HG03558 (cell line): Measurements from ENCODE around the gene MS4A3.
"Not testable (repeated sequence)": the region's sequence is repeated elsewhere in the genome, so short reads cannot be mapped to it uniquely, and the experiment has no call there.

Source experiments
- ATAC-seq: cut with Tn5 transposase; IDR thresholded peaks from one replicate; pipeline ENCODE4 v1.9.1; 2021; ENCODE audit warnings: moderate number of reproducible peaks; ENCODE audit not compliant: unreplicated experiment; ENCODE audit errors: extremely low read depth

Gene MS4A3, protein sequence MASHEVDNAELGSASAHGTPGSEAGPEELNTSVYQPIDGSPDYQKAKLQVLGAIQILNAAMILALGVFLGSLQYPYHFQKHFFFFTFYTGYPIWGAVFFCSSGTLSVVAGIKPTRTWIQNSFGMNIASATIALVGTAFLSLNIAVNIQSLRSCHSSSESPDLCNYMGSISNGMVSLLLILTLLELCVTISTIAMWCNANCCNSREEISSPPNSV

DNA sequence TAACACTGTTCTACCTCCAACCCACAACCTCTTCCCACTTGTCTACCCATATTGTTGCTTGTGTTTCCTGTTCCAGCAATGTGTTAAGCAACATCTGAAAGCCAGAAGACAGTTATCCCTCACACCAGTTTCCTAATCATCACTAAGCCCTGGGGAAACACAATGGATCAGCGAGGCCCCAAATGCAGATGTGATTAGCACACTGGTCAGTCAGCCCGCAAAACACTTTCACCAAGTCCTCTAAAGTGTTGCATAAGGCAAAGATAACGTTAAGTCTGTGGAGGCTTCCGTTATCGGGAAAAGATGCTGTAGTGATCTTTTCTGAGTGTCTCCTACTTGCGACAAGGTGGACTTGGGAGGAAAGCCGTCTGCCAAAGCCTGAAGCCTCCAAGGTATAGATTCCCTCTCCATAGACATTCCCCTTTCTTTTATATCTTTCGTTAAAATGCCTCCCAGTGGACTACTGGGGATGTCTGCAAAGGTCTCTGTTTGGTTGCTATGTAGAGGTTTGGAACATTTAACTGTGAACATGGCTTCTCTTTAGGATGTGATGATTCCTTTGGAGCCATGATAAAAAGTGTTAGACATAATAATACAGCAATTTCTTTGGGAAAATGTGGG is at the start of gene MS4A3:
Gene MS4A3 (plus strand): TSS at position 317 of the 621 bp plus-strand sequence. CDS start 4,496 bp downstream, outside the sequence.
- ATAC-seq = no peak

DNA sequence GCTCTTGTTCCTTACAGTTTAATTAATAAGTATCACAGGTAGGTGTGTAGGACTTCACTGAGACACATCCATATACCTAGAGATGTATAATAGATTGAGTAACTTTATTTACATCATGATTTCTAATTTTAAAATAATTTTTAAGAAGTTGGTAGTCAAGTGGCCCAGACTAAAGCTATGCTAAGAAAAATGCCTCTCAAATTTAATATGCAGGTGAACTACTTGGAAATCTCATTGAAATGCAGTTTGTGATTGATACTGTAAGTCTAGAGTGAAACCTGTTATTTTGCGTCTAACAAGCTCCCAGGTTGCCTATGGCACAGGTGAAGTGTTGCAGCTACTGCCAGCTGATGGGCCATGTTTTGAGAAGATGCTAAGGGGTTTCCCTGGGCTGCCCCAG is 39.6 kb upstream of the MS4A3 start, which contains the start of gene OOSP4B:
Gene OOSP4B (plus strand): TSS at position 301 of the 400 bp plus-strand sequence.
- ATAC-seq = no peak

DNA sequence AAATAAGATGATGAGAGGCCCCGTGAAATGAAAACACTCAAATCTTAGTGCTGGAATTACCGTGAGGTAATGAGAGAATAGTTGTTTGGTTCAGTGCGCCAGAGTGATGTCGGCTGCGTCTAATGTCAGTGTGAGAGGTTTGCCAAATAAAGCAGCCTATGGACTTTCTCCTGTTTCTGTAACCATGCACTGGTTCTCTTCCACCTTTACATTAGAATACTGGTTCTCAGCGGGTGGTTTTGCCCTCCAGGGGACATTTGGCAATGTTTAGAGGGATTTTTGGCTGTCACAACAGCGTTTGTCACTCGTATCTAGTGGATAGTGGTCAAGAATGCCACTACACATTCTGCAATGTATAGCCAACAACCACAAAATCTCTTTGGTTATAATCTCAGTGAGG is 38.4 kb upstream of the MS4A3 start:
- no peak for ATAC-seq

DNA sequence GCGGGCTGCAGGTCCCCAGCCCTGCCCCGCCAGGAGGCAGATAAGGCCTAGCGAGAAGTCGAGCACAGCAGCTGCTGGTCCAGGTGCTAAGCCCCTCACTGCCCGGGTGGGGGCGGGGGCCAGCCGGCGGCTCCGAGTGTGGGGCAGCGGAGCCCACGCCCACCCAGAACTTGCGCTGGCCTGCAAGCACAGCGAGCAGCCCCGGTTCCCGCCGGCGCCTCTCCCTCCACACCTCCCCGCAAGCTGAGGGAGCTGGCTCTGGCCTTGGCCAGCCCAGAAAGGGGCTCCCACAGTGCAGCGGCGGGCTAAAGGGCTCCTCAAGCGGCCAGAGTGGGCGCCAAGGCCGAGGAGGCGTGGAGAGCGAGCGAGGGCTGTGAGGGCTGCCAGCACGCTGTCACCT is 36.1 kb upstream of the MS4A3 start:
- not testable (repeated sequence) for ATAC-seq

DNA sequence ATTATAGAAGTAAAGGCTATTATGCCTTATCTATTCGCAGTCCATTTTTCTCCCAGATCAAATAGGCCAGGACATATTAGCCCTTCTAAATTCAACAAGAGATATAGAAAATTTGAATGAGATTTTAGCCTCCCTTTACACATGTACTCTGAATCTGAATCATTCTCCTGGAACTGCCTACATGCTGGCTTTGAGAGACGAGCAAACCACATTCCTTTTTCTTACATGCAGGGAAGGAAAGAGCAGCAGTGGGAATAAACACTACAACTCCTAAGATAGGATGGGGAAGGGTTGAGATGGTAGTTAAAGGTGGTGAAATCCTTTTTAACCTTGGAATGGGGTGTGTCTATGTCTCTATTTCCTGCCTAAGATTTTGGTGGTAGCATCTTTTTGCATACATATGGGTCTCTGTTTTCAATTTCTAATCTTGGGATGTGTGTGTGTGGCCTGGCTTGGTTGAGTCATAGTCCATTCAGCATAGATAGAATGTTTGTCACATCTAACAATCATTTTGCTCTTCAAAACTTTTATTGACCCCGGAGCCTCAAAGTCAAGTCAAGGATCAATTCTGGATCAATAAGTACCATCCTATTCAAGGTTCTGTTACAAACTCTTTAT is 27.3 kb upstream of the MS4A3 start:
- ATAC-seq = no peak

DNA sequence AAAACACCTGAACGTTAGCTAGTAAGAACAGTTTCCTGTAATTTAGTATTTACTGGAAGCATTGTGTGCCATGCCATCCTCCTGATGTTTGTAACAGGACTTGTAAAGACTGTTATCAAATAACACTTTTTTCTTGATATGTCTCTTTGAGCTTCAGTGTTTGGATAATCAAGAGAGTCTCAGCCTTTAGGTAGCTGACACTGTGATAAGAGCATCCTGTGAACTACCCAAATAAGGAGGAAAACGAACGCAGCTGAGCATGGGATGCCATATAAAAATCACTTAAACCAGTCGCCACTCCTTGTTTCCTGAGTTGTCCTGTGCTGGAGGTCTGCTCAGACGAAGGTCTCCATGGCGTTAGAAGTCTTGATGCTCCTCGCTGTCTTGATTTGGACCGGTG is 16.4 kb upstream of the MS4A3 start, which contains the start of gene OOSP2:
Gene OOSP2 (plus strand): TSS at position 301 of the 400 bp plus-strand sequence. CDS start 51 bp downstream, at position 352.
- no peak for ATAC-seq

DNA sequence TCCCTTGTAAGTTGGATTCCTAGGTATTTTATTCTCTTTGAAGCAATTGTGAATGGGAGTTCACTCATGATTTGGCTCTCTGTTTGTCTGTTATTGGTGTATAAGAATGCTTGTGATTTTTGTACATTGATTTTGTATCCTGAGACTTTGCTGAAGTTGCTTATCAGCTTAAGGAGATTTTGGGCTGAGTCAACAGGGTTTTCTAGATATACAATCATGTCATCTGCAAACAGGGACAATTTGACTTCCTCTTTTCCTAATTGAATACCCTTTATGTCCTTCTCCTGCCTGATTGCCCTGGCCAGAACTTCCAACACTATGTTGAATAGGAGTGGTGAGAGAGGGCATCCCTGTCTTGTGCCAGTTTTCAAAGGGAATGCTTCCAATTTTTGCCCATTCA is 6.0 kb upstream of the MS4A3 start:
- ATAC-seq = not testable (repeated sequence)

DNA sequence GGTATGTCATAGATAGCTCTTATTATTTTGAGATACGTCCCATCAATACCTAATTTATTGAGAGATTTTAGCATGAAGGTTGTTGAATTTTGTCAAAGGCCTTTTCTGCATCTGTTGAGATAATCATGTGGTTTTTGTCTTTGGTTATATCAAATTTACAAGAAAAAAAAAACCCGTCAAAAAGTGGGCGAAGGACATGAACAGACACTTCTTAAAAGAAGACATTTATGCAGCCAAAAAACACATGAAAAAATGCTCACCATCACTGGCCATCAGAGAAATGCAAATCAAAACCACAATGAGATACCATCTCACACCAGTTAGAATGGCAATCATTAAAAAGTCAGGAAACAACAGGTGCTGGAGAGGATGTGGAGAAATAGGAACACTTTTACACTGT is 5.6 kb upstream of the MS4A3 start:
- not testable (repeated sequence) for ATAC-seq

DNA sequence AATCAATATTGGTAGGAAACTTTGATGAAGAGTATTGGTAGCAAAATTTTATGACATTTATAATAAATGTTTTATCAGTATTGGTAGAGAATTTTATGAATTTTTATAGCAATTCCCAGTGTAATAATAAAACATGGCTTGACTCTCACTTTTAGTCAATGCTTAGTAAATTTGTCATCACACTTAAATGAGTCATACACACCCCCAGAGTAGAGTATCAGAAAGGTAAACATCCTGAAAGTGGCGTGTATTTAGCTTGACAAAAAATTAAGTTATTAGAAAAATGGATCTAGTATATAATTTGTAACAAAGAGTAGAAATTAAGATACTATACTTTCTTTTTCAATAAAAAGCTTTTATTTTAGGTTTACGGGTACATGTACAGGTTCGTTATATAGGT is 2.6 kb downstream of the MS4A3 start:
- ATAC-seq = no peak

DNA sequence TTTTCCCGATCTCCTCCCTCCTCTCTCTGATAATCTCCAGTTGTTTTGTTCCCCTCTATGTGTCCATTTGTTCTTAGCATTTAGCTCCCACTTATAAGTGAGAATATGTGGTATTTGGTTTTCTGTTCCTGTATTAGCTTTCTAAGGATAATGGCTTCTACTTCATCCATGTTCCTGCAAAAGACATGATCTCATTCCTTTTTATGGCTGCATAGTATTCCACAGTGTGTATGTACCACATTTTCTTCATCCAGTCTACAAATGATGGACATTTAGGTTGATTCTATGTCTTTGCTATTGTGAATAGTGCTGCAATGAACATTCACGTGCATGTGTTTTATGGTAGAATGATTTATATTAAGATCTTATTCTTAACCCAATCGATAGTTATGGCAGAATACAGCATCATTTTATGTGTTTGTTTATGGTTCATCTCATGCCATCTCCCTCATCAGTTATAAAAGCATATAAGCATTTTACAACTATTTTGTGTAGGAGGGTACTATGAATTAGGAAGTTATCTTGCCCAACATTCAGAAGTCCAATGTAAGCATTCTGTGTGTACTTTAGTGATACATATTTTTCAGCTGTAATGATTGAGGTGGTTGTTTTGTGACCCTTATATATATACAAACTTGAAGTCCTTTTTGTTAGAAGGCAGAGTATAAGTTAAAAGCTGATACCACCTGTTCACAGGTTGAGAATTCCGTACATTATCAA is 3.2 kb downstream of the MS4A3 start:
- ATAC-seq = no peak

DNA sequence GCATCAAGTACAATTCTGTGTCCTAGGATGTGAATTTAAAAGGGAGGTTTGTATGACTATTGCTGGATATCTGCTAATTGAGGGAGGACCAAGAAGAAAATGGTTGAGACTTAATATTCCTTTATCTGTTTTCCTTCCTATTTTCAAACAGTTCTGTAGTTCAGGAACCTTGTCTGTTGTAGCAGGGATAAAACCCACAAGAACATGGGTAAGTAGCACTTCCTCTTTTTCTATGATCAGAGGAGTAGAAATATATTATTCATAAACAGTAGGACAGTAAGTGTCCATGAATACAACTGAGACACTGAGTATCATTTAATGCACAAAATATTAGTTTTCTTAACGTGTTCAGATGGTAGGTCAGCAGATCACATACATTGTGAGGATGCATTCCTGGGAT is 7.6 kb downstream of the MS4A3 start:
- no peak for ATAC-seq

DNA sequence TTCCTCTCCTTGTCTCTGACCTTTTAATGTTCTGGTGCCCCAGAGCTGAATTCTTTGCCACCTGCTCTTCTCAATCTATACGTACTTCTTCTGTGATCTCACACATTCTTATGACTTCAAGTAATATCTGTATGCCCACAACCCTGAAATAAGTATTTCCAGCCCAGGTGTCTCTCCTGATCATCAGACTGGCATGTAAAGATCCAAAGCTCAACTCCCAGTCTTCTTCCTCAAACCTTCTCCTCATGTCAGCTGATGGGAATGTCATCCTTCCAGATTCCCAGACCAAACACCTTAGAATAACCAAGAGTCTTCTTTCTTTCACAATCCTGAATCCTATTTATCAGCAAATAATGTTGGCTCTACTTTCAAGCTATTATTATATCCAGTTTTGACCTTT is 9.3 kb downstream of the MS4A3 start:
- ATAC-seq = no peak

DNA sequence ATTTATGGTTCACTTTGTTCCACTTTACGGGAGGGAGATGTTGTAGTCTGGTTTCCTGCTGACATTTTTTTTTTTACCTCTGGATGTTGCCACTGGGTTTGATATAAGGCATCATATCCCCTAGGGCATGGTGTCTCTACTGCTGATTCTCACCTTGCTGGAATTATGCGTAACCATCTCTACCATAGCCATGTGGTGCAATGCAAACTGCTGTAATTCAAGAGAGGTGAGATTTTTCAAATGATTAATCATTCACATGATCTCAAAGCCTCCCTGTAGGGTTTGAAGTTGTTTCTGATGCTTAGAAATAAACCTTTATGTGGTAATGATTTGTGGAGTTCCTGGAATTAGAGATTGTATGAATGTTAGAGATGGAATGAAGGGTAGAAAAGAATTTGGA is 13.0 kb downstream of the MS4A3 start:
- ATAC-seq = no peak

DNA sequence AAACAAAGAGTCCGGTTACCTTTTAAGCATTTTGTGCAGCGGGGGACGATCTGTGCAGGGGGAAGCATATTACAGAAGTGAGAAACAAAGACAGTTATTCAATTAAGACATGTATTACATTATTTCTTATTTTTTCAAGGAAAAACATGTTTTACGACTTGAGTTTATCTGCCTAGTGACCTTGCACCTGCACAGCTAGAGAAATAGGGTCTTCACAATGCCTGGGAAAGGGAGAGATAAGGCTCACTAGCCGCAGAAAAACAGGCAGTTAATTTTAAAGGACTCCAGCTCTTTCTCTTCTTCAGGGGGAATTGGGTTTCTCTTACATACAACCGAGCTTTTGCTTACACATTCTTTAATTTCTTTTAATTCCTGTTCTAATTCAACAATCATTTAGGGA is 15.2 kb downstream of the MS4A3 start:
- not testable (repeated sequence) for ATAC-seq

DNA sequence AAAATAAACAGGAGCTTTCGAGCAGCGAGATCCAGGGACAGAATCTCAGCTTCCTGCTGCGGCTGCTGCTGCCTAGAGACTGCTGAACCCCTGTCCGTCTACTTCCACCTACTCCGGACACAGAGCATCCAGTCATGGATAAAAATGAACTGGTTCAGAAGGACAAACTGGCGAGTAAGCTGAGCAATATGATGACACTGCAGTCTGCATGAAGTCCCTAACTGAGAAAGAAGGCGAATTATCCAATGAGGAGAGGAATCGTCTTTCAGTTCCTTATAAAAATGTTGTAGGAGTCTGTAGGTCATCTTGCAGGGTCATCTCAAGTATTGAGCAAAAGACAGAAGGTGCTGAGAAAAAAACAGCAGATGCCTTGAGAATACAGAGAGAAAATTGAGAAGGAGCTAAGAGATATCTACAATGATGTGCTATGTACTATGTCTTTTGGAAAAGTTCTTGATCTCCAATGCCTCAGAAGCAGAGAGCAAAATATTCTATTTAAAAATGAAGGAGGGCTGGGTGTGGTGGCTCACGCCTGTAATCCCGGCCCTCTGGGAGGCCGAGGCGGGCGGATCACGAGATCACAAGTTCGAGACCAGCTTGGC is 20.9 kb downstream of the MS4A3 start:
- ATAC-seq = no peak

DNA sequence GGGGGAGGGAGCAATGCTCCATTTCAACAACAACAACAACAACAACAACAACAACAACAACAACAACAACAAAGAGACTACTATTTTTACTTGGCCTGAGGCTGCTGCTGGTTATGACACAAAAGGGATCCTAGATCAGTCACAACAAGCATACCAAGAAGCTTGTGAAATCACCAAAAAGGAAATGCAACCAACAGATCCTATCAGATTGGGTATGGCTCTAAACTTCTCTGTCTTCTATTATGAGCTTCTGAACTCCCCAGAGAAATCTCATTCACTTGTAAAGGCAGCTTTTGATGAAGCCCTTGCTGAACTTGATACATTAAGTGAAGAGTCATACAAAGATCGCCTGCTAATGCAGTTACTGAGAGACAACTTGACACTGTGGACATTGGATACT is 21.5 kb downstream of the MS4A3 start:
- no peak for ATAC-seq

DNA sequence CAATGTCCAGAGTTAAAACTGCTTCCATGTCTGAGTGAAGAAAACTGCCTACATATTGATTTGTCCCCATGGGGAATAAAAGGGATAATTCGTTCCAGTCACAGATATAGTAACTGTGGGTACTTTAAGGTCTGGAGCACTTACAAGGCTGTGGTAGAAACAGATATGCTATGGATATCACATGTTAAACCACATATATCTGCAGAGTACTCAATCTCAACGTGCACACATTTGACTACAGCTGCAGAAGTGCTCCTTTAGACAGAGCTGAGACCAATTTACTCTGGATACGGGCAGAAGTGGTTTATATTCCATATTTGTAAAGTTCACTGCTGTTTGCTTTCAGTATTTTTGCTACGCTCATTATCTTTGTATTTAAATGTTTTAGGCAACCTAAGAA is 22.3 kb downstream of the MS4A3 start:
- ATAC-seq = no peak

DNA sequence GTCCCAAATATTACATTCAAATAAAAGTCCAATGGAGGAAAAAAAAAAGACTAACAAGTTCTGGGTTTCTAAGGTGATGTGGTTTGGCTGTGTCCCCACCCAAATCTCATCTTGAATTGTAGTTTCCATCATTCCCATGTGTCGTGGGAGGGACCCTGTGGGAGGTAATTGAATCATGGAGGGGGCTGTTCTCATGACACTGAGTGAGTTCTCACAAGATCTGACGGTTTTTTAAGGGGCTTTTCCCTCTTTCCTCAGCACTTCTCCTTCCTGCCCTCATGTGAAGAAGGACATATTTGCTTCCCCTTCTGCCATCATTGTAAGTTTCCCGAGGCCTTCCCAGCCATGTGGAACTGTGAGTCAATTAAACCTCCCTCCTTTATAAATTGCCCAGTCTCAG is 24.1 kb downstream of the MS4A3 start:
- ATAC-seq = no peak

DNA sequence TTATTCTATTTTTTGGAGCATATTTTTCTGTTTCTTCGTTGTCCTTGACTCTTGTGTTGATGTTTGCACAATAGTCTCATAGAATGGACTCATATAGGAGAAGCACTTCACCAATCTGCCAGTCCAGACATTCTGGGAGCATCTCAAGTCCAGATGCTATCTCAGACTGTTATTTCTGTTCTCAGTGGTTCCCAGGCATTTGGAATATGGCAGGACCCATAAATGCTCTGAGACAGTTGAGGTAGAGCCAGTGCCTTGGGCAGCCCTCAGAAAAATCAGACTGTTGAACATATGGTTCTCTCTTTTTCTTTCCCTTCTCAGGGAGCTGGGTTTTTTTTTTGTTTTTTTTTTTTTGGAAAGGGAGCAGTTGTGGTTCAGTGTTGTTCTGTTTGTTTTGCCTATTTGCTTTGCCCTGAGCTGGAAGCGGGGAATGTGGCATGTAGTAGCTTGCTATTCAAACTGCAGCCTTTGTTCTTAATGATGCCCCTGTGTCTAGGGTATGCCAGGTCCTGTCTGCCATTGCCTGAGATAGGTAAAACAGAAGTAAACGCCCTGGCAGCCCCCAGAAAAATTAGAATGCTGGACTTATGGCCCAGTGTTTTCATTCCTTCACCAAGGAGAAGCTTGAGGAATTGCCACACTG is 28.3 kb downstream of the MS4A3 start:
- ATAC-seq = no peak

DNA sequence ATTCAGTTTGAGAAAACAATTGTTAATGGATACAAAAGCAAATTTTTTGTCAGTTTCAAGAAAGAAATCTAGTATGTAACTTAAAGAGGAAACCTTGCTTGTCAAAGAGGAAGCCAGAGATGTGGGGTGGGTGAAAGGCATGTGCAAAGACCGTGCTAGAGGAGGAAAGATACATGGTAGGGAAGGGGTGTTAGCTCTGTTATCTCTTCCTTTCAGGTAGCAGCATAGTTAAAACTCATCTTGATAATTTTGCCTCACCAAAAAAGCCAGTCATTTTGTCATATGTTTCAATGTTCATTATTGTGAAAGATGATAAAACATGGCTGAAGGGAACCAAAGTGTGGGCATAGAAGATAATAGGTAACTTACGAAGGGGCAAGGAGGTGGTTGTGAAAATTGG is 29.4 kb downstream of the MS4A3 start:
- no peak for ATAC-seq
